ENCODE data around the gene CDCA4. TPM values are rescaled to one million over a fixed set of nuclear protein-coding genes. Genes with fewer than 3 reads are reported as not detected.

Gene CDCA4
- polyA plus RNA-seq, 2 of the 4 experiments (the other 2 are of a cell fraction), result 24.2 to 26.9 TPM

DNA sequence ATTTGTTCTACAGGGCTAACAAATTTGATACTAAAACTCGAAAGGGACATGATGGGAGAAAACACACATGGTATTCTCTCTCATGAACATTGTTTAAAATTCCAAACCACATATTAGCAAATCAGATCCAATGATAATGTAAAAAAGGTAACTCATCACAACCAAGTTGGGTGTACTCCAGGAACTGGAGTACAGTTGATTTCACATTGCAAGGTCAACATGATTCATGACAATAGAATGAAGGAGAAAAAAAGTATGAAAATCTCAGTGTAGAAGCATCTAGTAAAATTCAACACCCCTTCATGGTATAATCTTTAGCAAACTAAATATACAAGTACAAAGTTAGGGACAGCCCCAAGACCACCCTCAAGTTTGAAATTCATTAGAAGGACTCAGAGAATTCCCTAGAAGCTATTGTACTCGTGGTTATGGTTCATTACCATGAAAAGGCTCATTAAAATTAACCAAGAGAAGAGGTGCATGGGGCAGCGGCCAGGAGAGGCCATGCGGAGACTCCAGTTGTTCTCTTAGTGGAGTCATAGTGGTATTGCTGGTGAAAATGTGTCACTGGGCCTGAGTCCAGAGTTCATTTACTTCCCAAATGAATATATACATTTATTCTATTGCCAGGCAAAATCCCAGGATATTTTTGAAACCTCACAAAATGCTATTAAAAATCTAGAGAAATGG lies 3.1 kb upstream of the CDCA4 start:
- Histone ChIP-seq H3K4me1 (peaks cover 57% of the 10 kb centered on the region), H3K27ac (peak overlapping the region; percentile 93 to 97), H3K4me3 (peak overlapping the region; percentile 31; the same call in 2 of the 3 replicates), H3K9me3 (no peaks in the 10 kb centered on the region), H3K4me2 (peak overlapping the region; percentile 81)
- FAIRE-seq, result peak; percentile 68
- 33% methylated on average over 4 of the region's 4 CpGs for WGBS (ENCODE audit: missing lambda C conversion rate)
- ChIA-PET CTCF (interaction anchor here (3.8 to 28.5 kb wide), 4 partner anchors 12 to 49 kb away, joined by 23 to 509 read pairs (median 50); no protein-coding TSS in a partner anchor), POLR2A (interaction anchor here (0.7 to 7.0 kb wide), 5 partner anchors 11 to 64 kb away, joined by 3 to 76 read pairs (median 7); no protein-coding TSS in a partner anchor)
- ATAC-seq, result no peak
- DNase-seq (ENCODE audit: low read depth in 1 of 2, low spot score in 1 of 2), result peak; percentile 43 to 61
- TF ChIP-seq KDM1A (IDR thresholded peaks at IDR 0.05; ENCODE audit: low read depth) (no peak), ESRRA (IDR thresholded peaks at IDR 0.05; ENCODE audit: borderline replicate concordance, low read length) (no peak), SMC3 (IDR thresholded peaks at IDR 0.05) (no peak), CHD2 (IDR thresholded peaks at IDR 0.05; ENCODE audit: low read length, partially characterized antibody) (no peak), MAFK (IDR thresholded peaks at IDR 0.05; ENCODE audit: partially characterized antibody) (peak; percentile 11), CHD4 (IDR thresholded peaks at IDR 0.05; ENCODE audit: borderline replicate concordance) (no peak), CBX2 (IDR thresholded peaks at IDR 0.05; ENCODE audit: borderline replicate concordance, low read depth) (no peak), EP300 (IDR thresholded peaks at IDR 0.05) (no peak), NPAS2 (CRISPR knock-in tag; IDR thresholded peaks at IDR 0.05; ENCODE audit: borderline replicate concordance) (no peak), HOXB5 (CRISPR knock-in tag; IDR thresholded peaks at IDR 0.05) (no peak), FOSB (CRISPR knock-in tag; IDR thresholded peaks at IDR 0.05) (no peak), ZNF302 (CRISPR knock-in tag; IDR thresholded peaks at IDR 0.05) (no peak), JUNB (IDR thresholded peaks at IDR 0.05) (peak; percentile 61; the same call in 1 of the 2 replicates), CEBPB (IDR thresholded peaks at IDR 0.05) (no peak), POLR2AphosphoS2 (conservative IDR thresholded peaks at IDR 0.05; ENCODE audit: low read length) (no peak), KDM5A (IDR thresholded peaks at IDR 0.05) (no peak), RCOR1 (IDR thresholded peaks at IDR 0.05; ENCODE audit: low read depth, low read length) (no peak), HEYL (CRISPR knock-in tag; IDR thresholded peaks at IDR 0.05) (no peak), GATA3 (IDR thresholded peaks at IDR 0.05; ENCODE audit: borderline replicate concordance) (no peak; the same call in 1 of the 2 replicates), JUN (IDR thresholded peaks at IDR 0.05) (peak in 1 of 2 experiments; percentile 2; a peak in 1 of 5 replicates), SREBF2 (IDR thresholded peaks at IDR 0.05) (no peak), MAZ (IDR thresholded peaks at IDR 0.05; ENCODE audit: borderline replicate concordance, low read depth, low read length) (no peak), HOXB13 (CRISPR knock-in tag; IDR thresholded peaks at IDR 0.05; ENCODE audit: low read depth) (no peak), RARB (CRISPR knock-in tag; IDR thresholded peaks at IDR 0.05) (no peak), TFCP2L1 (CRISPR knock-in tag; IDR thresholded peaks at IDR 0.05) (0 out of 2 replicates have a peak, but pooled peaks have one; percentile 22), HOXA7 (CRISPR knock-in tag; IDR thresholded peaks at IDR 0.05) (peak; percentile 48; the same call in 1 of the 2 replicates), POLR2A (IDR thresholded peaks at IDR 0.05; ENCODE audit: low read length) (no peak), EHF (CRISPR knock-in tag; IDR thresholded peaks at IDR 0.05) (no peak), NFE2L2 (conservative IDR thresholded peaks at IDR 0.05; ENCODE audit: low read length) (no peak)
- TF ChIP-seq, protein P1, sequence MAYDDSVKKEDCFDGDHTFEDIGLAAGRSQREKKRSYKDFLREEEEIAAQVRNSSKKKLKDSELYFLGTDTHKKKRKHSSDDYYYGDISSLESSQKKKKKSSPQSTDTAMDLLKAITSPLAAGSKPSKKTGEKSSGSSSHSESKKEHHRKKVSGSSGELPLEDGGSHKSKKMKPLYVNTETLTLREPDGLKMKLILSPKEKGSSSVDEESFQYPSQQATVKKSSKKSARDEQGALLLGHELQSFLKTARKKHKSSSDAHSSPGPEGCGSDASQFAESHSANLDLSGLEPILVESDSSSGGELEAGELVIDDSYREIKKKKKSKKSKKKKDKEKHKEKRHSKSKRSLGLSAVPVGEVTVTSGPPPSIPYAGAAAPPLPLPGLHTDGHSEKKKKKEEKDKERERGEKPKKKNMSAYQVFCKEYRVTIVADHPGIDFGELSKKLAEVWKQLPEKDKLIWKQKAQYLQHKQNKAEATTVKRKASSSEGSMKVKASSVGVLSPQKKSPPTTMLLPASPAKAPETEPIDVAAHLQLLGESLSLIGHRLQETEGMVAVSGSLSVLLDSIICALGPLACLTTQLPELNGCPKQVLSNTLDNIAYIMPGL (CRISPR knock-in tag; IDR thresholded peaks at IDR 0.05; ENCODE audit: borderline replicate concordance), result no peak
- TF ChIP-seq, protein P2, sequence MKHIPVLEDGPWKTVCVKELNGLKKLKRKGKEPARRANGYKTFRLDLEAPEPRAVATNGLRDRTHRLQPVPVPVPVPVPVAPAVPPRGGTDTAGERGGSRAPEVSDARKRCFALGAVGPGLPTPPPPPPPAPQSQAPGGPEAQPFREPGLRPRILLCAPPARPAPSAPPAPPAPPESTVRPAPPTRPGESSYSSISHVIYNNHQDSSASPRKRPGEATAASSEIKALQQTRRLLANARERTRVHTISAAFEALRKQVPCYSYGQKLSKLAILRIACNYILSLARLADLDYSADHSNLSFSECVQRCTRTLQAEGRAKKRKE (CRISPR knock-in tag; IDR thresholded peaks at IDR 0.05; ENCODE audit: low read depth), result no peak
- TF ChIP-seq, protein P3, sequence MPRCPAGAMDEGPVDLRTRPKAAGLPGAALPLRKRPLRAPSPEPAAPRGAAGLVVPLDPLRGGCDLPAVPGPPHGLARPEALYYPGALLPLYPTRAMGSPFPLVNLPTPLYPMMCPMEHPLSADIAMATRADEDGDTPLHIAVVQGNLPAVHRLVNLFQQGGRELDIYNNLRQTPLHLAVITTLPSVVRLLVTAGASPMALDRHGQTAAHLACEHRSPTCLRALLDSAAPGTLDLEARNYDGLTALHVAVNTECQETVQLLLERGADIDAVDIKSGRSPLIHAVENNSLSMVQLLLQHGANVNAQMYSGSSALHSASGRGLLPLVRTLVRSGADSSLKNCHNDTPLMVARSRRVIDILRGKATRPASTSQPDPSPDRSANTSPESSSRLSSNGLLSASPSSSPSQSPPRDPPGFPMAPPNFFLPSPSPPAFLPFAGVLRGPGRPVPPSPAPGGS (IDR thresholded peaks at IDR 0.05), result no peak
- TF ChIP-seq, protein P4, sequence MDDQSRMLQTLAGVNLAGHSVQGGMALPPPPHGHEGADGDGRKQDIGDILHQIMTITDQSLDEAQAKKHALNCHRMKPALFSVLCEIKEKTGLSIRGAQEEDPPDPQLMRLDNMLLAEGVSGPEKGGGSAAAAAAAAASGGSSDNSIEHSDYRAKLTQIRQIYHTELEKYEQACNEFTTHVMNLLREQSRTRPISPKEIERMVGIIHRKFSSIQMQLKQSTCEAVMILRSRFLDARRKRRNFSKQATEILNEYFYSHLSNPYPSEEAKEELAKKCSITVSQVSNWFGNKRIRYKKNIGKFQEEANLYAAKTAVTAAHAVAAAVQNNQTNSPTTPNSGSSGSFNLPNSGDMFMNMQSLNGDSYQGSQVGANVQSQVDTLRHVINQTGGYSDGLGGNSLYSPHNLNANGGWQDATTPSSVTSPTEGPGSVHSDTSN (IDR thresholded peaks at IDR 0.05), result no peak
- TF ChIP-seq, protein P5, sequence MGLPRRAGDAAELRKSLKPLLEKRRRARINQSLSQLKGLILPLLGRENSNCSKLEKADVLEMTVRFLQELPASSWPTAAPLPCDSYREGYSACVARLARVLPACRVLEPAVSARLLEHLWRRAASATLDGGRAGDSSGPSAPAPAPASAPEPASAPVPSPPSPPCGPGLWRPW (IDR thresholded peaks at IDR 0.05), result no peak
- TF ChIP-seq, protein P6, sequence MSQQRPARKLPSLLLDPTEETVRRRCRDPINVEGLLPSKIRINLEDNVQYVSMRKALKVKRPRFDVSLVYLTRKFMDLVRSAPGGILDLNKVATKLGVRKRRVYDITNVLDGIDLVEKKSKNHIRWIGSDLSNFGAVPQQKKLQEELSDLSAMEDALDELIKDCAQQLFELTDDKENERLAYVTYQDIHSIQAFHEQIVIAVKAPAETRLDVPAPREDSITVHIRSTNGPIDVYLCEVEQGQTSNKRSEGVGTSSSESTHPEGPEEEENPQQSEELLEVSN (IDR thresholded peaks at IDR 0.05; ENCODE audit: borderline replicate concordance, low read depth), result no peak
- TF ChIP-seq, protein P7, sequence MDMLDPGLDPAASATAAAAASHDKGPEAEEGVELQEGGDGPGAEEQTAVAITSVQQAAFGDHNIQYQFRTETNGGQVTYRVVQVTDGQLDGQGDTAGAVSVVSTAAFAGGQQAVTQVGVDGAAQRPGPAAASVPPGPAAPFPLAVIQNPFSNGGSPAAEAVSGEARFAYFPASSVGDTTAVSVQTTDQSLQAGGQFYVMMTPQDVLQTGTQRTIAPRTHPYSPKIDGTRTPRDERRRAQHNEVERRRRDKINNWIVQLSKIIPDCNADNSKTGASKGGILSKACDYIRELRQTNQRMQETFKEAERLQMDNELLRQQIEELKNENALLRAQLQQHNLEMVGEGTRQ (IDR thresholded peaks at IDR 0.05), result no peak

Data from A549 (cell line).